SH-SY5Y (cell line): Measurements from ENCODE around the gene MEF2A.

Experiments used
- GATA2 ChIP-seq: IDR thresholded peaks from 2 replicates; pipeline ENCODE4 v1.6.1; 2011; ENCODE audit warnings: mild to moderate bottlenecking, low read depth, low read length
- GATA3 ChIP-seq: IDR thresholded peaks from 2 replicates; pipeline ENCODE4 v1.6.1; 2011; ENCODE audit warnings: low read depth, mild to moderate bottlenecking, low read length, moderate library complexity

DNA sequence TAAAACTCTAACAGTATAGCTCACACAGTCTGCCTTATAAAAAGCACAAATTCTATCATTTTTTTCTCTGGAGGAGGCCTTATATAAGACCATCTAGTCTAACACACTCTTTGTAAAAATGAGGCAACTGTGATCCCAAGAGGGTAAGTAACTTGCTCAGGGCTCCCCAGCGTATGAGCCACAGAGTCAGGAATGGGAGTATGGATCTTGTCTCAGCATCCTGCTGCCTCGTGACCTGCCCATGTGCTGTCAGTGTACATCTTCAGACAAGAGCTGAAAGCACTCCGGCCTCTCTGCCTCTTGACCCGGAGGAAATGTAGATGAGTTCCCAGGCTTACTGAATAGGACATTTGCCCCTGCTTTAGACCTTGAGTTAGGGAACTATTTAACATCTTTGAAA, 28.4 kb upstream of the MEF2A start:
- TF ChIP-seq GATA2 (no peak), GATA3 (no peak)
